Epithelial cell of proximal tubule (primary cell): ENCODE results near the gene ANO8. TPM values are rescaled to one million over a fixed set of nuclear protein-coding genes. Genes with fewer than 3 reads are reported as not detected.

Experiments used
- DNase-seq: peaks from one replicate; pipeline ENCODE4 v3.0.0-alpha.2; 2011; ENCODE audit warnings: low read depth
- H3K4me3 ChIP-seq: 2 replicates; pipeline ENCODE4 v1.5.1; 2011; ENCODE audit warnings: low read depth, mild to moderate bottlenecking, low read length
- total RNA-seq: library from RNA; depleted of rRNA; stranded (reverse); fragments of >200 nt; gene quantifications from 2 replicates; pipeline ENCODE4 v1.2.3, GENCODE V29; 2015
- TF ChIP-seq, protein P1 (sequence below): conservative IDR thresholded peaks from 2 replicates; pipeline ENCODE4 v1.5.1; 2012; ENCODE audit warnings: low read depth, mild to moderate bottlenecking, low read length

Gene ANO8
- total RNA-seq, 1 donor from 2014 or later: 6.6 TPM

DNA sequence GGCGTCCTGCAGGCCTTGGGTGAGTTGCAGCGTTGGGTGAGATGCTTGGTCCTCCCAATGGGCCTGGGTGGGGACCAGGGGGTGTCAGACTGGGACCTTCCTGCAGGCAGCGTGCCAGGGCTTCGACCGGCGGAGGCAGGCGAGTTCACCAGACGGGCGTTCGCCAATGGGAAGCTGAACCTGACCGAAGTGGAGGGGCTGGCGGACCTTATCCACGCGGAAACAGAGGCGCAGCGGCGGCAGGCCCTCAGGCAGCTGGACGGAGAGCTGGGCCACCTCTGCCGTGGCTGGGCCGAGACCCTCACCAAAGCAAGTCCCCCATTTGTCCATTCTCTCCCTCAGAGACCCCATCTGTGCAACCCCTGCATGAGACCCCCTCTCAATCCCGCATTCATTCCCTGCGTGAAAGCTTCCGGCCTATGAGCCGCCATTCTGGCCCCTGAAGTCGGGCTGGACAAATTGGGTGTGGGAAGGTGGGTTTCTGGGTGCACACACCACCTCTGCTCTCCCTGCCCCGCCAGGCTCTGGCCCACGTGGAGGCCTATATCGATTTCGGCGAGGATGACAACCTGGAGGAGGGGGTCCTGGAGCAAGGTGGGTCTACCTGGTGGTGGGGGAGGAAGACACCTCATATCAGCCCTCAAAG lies 3.9 kb upstream of the ANO8 start:
- peak overlapping the region; percentile 98 for H3K4me3 ChIP-seq
- no peak for DNase-seq
- TF ChIP-seq, protein P1, sequence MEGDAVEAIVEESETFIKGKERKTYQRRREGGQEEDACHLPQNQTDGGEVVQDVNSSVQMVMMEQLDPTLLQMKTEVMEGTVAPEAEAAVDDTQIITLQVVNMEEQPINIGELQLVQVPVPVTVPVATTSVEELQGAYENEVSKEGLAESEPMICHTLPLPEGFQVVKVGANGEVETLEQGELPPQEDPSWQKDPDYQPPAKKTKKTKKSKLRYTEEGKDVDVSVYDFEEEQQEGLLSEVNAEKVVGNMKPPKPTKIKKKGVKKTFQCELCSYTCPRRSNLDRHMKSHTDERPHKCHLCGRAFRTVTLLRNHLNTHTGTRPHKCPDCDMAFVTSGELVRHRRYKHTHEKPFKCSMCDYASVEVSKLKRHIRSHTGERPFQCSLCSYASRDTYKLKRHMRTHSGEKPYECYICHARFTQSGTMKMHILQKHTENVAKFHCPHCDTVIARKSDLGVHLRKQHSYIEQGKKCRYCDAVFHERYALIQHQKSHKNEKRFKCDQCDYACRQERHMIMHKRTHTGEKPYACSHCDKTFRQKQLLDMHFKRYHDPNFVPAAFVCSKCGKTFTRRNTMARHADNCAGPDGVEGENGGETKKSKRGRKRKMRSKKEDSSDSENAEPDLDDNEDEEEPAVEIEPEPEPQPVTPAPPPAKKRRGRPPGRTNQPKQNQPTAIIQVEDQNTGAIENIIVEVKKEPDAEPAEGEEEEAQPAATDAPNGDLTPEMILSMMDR: no peak

DNA sequence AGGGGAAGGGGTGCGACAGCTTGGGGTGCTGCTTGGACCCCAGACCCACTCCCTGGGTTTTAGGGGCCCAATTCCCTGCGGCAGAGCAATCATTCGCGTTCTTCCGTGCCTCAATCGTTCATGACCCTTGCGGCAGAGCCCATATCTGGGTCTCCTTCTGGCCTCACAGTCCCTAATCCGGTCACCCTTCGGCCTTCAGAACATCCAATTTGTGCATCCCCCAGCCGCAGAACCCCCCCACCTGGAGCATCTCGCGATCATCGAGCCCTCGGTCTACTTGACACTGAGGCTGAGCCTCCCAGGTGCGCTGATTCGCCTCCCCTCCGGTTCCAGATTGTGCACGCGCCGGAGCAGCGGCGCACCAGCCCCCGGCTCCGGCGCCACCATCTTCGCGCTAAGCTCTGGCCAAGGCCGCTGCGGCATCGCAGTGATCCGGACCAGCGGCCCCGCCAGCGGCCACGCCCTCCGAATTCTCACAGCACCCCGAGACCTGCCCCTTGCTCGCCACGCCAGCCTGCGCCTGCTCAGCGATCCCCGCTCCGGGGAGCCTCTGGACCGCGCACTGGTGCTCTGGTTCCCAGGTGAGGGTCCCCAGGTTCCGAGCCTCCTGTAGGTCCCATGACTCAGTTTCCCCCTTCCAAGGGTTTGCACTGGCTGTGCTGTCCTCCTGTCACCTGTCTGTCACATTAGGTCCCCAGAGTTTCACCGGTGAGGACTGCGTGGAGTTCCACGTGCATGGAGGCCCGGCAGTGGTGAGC lies 3.2 kb upstream of the ANO8 start:
- TF ChIP-seq, protein P1: no peak
- DNase-seq: no peak
- H3K4me3 ChIP-seq: peak overlapping the region; percentile 98

DNA sequence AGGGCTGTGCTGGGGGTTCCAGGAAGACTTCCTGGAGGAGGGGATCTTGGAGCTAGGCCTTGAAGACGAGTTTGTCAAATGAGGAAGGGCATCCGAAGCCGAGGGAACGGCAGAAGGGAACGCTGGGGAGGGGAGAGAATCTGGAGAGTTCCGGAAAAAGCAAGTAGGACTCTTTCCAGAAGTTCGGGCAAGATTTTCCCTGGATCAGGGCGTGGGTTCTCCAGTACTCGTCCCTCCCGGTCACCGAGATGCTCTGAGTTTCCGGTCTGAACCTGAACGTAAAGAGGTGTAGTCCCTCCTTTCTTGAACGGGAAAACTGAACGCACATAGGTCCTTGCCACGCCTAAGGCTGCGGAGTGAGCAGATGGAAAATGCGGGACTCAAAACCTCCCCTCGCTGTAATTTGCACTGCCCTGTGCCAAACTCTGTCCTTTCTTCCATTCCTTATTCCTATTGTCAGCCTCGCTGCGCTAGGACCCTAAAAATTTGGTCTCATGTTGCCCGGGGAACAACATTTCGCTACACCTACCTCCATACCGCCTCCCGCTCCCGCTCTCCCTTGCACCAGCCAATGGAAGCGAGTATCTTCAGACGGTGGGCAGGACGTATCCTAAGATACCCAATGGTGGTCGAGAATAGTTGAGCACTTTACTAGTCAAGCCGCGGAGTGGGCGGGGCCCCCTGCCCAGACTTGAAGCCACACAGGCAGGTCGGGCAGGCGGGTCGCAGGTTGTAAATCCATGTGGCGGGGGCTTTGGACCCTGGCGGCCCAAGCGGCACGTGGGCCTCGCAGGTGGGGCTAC lies 2.4 kb upstream of the ANO8 start, which contains the start of gene GTPBP3:
TSS of gene GTPBP3 (plus strand) at position 682 of the 803 bp plus-strand sequence. CDS start at position 741, 59 bp downstream.
- peak; percentile 91 for DNase-seq
- TF ChIP-seq, protein P1: no peak
- H3K4me3 ChIP-seq: peak within 1 kb of the TSS; percentile 98

DNA sequence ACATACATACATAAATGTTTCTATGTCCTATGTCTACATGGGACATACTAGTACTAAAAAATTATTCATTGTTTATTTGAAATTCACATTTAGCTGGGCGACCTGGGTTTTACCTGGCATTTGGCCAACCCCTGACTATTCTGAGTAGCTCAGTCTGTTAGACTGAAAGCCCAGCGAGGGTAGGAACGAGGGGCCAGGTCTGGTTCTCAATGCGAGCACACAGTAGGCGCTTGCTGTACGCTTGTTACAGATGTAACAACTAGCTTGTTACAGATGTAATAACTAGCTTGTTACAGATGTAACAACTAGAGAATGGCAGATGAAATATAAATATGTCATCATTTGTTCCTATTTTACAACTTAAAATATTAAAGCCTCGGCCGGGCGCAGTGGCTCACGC lies 920 bp upstream of the ANO8 start:
- no peak for DNase-seq
- TF ChIP-seq, protein P1: no peak
- H3K4me3 ChIP-seq: peak overlapping the region; percentile 98

DNA sequence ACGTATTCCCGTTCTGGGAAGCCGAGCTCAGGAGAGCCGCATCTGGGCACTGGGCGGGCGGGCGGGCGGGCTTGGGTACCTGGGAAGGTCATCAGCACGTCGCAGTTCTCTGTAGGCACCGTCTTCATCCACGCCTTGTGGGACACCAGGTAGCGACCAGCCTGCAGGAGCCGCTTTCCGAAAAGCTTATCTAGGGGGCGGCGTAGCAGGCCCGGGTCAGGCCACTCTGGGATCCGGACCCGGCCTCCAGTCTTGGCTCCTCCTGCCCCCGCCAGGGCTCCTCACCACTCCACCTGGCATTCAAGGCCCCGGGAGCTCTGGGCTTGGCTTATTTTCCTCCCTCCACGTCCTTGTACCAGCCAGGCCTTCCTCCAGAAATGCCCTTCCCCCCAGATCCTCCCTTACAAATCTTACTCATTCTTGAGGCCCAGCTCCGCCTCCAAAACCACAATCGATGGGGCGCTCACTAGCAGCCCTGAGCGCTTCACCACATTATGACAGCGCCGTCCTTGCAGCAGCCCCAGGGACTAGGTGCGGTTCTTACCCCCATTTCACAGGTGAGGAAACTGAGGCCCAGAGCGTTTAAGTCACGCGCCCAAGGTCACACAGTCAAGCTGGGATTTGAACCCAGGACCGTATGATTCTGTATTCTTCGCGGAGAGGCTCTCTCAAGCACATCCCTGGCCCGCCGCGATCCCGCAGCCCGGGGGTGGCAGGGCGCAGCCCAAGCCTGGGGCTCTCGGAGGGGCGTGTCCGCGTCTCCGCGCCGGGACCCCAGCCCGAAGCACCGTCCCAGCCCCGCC lies 843 bp downstream of the ANO8 start:
- no peak for DNase-seq
- peak overlapping the region; percentile 77 for H3K4me3 ChIP-seq
- TF ChIP-seq, protein P1: no peak
